ENCODE measurements around the gene TEX30. TPM values are rescaled to one million over a fixed set of nuclear protein-coding genes. Genes with fewer than 3 reads are reported as not detected.

Gene TEX30
- total RNA-seq, 1 experiment from 2014 or later: 7.4 TPM

DNA sequence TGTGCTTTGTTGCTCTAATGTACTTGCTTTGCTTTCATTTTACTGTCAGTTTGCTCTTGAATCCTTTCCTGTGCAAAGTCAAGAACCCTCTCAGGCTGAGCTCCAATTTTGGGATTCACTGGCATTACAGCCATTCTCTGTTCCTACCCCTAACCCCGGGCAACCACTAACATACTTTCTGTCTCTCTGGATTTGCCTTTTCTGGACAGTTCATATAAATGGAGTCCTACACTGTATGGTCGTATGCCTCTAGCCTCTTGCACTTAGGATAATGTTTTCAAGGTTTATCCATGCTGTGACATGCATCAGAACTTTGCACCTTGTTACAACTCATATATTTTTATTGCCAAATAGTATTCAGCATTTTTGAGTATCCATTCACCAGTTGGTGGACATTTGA, 2.7 kb upstream of the TEX30 start:
- Mint-ChIP-seq H3K27ac (ENCODE audit: unreplicated experiment) (no peak overlapping the region), H3K36me3 (ENCODE audit: insufficient read depth, unreplicated experiment) (peaks cover 20% of the 10 kb centered on the region), H3K4me1 (ENCODE audit: low read depth, unreplicated experiment) (no peaks in the 10 kb centered on the region), H3K4me3 (ENCODE audit: low read depth, unreplicated experiment) (no peak overlapping the region), H3K9me3 (ENCODE audit: low read depth, unreplicated experiment) (peaks cover 2% of the 10 kb centered on the region), H3K27me3 (ENCODE audit: unreplicated experiment) (no peaks in the 10 kb centered on the region)
- intact Hi-C loops (cut with micrococcal nuclease; ENCODE audit: unreplicated experiment): no loop called here
- TF ChIP-seq, protein P1, sequence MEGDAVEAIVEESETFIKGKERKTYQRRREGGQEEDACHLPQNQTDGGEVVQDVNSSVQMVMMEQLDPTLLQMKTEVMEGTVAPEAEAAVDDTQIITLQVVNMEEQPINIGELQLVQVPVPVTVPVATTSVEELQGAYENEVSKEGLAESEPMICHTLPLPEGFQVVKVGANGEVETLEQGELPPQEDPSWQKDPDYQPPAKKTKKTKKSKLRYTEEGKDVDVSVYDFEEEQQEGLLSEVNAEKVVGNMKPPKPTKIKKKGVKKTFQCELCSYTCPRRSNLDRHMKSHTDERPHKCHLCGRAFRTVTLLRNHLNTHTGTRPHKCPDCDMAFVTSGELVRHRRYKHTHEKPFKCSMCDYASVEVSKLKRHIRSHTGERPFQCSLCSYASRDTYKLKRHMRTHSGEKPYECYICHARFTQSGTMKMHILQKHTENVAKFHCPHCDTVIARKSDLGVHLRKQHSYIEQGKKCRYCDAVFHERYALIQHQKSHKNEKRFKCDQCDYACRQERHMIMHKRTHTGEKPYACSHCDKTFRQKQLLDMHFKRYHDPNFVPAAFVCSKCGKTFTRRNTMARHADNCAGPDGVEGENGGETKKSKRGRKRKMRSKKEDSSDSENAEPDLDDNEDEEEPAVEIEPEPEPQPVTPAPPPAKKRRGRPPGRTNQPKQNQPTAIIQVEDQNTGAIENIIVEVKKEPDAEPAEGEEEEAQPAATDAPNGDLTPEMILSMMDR (IDR thresholded peaks at IDR 0.05; ENCODE audit: unreplicated experiment): no peak
- DNase-seq: no peak
- no TSS peak for BruUV-seq (replicated peaks)
- CTCF ChIA-PET: no interaction called here

DNA sequence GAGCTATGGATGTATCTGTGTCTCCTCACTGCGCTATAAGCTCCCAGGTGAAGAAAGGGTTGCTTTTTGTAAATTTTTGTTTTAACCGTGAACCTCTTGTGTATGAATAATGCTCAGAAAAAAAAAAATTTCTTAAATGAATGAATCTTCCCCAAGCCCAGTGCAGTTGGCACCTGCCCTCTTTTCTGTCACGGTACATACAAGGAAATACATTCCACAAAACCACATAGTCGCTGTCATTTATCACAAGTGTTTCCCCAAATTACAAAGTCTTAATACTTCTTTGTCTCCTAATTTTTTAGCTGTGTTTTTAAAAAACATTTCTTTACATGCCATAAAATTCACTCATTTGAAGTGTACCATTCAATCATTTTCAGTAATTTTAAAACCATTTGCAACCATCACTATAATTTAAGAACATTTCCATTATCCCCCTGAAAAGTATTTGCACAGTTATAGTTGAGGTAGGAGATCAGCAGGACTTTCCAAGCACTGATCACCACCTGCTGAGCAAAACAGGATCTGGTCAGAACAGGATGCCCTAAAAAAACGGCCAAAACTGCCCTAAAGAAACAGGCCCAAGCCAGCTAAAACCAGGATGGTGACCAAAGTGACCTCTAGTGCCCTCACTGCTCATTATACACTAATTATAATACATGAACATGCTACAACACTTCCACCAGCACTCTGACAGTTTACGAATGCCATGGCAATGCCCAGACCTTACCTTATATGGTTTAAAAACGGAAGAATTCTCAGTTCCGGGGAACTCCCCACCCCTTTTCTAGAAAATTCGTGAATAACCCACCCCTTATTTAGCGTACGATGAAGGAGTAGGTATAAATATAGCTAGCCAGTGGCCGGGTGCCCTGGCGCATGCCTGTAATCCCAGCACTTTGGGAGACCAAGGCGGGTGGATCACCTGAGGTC, 1.3 kb upstream of the TEX30 start:
- DNase-seq: no peak
- intact Hi-C loops (cut with micrococcal nuclease; ENCODE audit: unreplicated experiment): no loop called here
- CTCF ChIA-PET: no interaction called here
- Mint-ChIP-seq H3K27me3 (ENCODE audit: unreplicated experiment) (no peaks in the 10 kb centered on the region), H3K27ac (ENCODE audit: unreplicated experiment) (no peak overlapping the region), H3K4me3 (ENCODE audit: low read depth, unreplicated experiment) (peak overlapping the region; percentile 72), H3K4me1 (ENCODE audit: low read depth, unreplicated experiment) (no peaks in the 10 kb centered on the region), H3K9me3 (ENCODE audit: low read depth, unreplicated experiment) (no peaks in the 10 kb centered on the region), H3K36me3 (ENCODE audit: insufficient read depth, unreplicated experiment) (peaks cover 20% of the 10 kb centered on the region)
- BruUV-seq (replicated peaks): no TSS peak
- TF ChIP-seq, protein P1 (IDR thresholded peaks at IDR 0.05; ENCODE audit: unreplicated experiment): no peak

DNA sequence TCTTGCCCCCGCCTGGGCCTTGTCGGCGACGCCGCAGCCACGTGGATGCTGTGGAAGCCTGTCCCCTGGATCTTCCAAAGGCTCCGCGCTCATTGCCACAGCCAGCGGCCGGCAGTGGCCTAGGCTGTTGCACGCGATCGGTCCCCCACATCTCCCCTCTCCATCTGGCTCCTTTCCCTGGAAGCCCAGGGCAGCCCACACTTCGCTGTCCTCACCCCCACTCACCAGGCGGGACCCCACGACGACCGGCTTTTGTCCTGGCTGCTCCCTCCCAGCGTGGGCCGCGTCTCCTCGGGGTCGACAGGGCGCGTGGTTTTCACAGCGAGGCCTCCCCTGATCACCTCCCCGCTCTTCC, 605 bp upstream of the TEX30 start:
- CTCF ChIA-PET: no interaction called here
- Mint-ChIP-seq H3K27ac (ENCODE audit: unreplicated experiment) (peak overlapping the region; percentile 50), H3K4me1 (ENCODE audit: low read depth, unreplicated experiment) (no peaks in the 10 kb centered on the region), H3K4me3 (ENCODE audit: low read depth, unreplicated experiment) (peak overlapping the region; percentile 72), H3K9me3 (ENCODE audit: low read depth, unreplicated experiment) (no peaks in the 10 kb centered on the region), H3K27me3 (ENCODE audit: unreplicated experiment) (no peaks in the 10 kb centered on the region), H3K36me3 (ENCODE audit: insufficient read depth, unreplicated experiment) (peaks cover 20% of the 10 kb centered on the region)
- intact Hi-C loops (cut with micrococcal nuclease; ENCODE audit: unreplicated experiment): no loop called here
- no peak for DNase-seq
- BruUV-seq (replicated peaks): no TSS peak
- TF ChIP-seq, protein P1 (IDR thresholded peaks at IDR 0.05; ENCODE audit: unreplicated experiment): no peak

DNA sequence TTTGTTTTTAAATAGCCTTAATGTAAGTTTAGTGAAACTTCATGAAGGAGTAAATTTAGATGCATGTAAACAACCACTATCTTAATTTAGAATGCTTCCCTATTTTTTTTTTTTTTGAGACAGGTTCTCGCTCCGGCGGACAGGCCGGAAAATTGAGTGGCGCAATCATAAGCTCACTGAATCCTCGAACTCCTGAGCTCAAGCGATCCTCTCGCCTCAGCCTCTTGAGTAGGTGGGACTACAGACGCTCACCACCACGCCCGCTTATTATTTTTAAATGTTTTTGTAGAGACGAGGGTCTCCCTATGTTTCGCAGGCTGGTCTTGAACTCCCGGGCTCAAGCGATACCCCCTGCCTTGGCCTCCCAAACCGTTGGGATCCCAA, 1.6 kb downstream of the TEX30 start:
- CTCF ChIA-PET: no interaction called here
- Mint-ChIP-seq H3K4me1 (ENCODE audit: low read depth, unreplicated experiment) (no peaks in the 10 kb centered on the region), H3K4me3 (ENCODE audit: low read depth, unreplicated experiment) (no peak overlapping the region), H3K27me3 (ENCODE audit: unreplicated experiment) (no peaks in the 10 kb centered on the region), H3K36me3 (ENCODE audit: insufficient read depth, unreplicated experiment) (peaks cover 20% of the 10 kb centered on the region), H3K9me3 (ENCODE audit: low read depth, unreplicated experiment) (no peaks in the 10 kb centered on the region), H3K27ac (ENCODE audit: unreplicated experiment) (no peak overlapping the region)
- BruUV-seq (replicated peaks): no TSS peak
- TF ChIP-seq, protein P1 (IDR thresholded peaks at IDR 0.05; ENCODE audit: unreplicated experiment): no peak
- intact Hi-C loops (cut with micrococcal nuclease; ENCODE audit: unreplicated experiment): no loop called here
- no peak for DNase-seq

Data from Calu3 (cell line).